Endothelial cell of umbilical vein (primary cell): ENCODE data around the gene MOB3A. TPM values are rescaled to one million over a fixed set of nuclear protein-coding genes. Genes with fewer than 3 reads are reported as not detected.
"Not testable (repeated sequence)": the region's sequence is repeated elsewhere in the genome, so short reads cannot be mapped to it uniquely, and the experiment has no call there.

Source experiments
- BruUV-seq: library from RNA; stranded (reverse); fragments of 400-500 nt; replicated peaks from 2 replicates; lab custom pipeline; 2021; lab: Mats Ljungman, UMichigan
- CTCF ChIA-PET: fragments of 300-600, 350-600 bp; sonication (Branson Sonifier 250); formaldehyde crosslinking; loops from one replicate; lab custom pipeline; 2021; ENCODE audit warnings: antibody characterized with exemption, inconsistent platforms; lab: Charles Lee
- POLR2A ChIA-PET: fragments of 300-600, 350-600 bp; sonication (Branson Sonifier 250); formaldehyde crosslinking; loops from one replicate; lab custom pipeline; 2021; ENCODE audit warnings: antibody characterized with exemption, inconsistent platforms; lab: Charles Lee
- DNase-seq: peaks from one replicate; pipeline ENCODE4 v3.0.0-alpha.2; 2011; ENCODE audit warnings: low read depth, low spot score
- FAIRE-seq: peaks from 2 replicates; lab custom pipeline; 2011; peaks lifted over from hg19 to GRCh38; lab: Jason Lieb, UNC
- H2AFZ ChIP-seq: 2 replicates; pipeline ENCODE4 v1.6.0; 2012; ENCODE audit warnings: low read depth, low read length, control low read depth, inconsistent platforms
- H3K27ac ChIP-seq: 2 replicates; pipeline ENCODE4 v1.5.1; 2011; ENCODE audit warnings: low read depth, mild to moderate bottlenecking, control low read depth, low read length, moderate library complexity; ENCODE audit not compliant: insufficient read depth
- H3K27me3 ChIP-seq, 2 experiments: 2 replicates each; pipeline versions ENCODE4 v1.6.0 to v1.6.1; 2011; ENCODE audit warnings: low read length in 2 of 2, mixed read lengths in 1 of 2; ENCODE audit not compliant: control insufficient read depth in 2 of 2, insufficient read depth in 2 of 2
- H3K36me3 ChIP-seq, 2 experiments: 2 replicates in 1 of 2; 3 replicates in 1 of 2; pipeline ENCODE4 v1.5.1; 2011; ENCODE audit warnings: low read length in 2 of 2, mild to moderate bottlenecking in 1 of 2, moderate library complexity in 1 of 2; ENCODE audit not compliant: control insufficient read depth in 2 of 2, insufficient read depth in 2 of 2; ENCODE audit errors: extremely low read depth in 1 of 2
- H3K4me1 ChIP-seq: 3 replicates; pipeline ENCODE4 v1.5.1; 2011; ENCODE audit warnings: mild to moderate bottlenecking, low read length; ENCODE audit not compliant: control insufficient read depth, insufficient read depth; ENCODE audit errors: extremely low read depth
- H3K4me2 ChIP-seq: 2 replicates; pipeline ENCODE4 v1.6.1; 2011; ENCODE audit warnings: low read length, control low read depth, mixed read lengths; ENCODE audit not compliant: insufficient read depth
- H3K4me3 ChIP-seq, 3 experiments: fragments of 200-600 bp in 1 of 3; sonication (generic), shearing (Covaris generic) in 1 of 3; replicated peaks in 1 of 3; 2 replicates each; pipeline ENCODE4 v1.5.1; 2011 to 2016; ENCODE audit warnings: control low read depth in 3 of 3, low read length in 3 of 3, mild to moderate bottlenecking in 2 of 3, inconsistent platforms in 1 of 3, low read depth in 1 of 3, moderate library complexity in 1 of 3; ENCODE audit not compliant: insufficient read depth in 1 of 3
- H3K79me2 ChIP-seq: 2 replicates; pipeline ENCODE4 v1.6.0; 2012; ENCODE audit warnings: low read length, inconsistent platforms; ENCODE audit not compliant: control insufficient read depth, insufficient read depth
- H3K9ac ChIP-seq: replicated peaks from 2 replicates; pipeline ENCODE3; 2011; ENCODE audit warnings: low read length, control low read depth; ENCODE audit not compliant: insufficient read depth; ENCODE audit errors: extremely low read depth
- H3K9me1 ChIP-seq: replicated peaks from 3 replicates; pipeline ENCODE4 v1.6.0; 2011; ENCODE audit warnings: mild to moderate bottlenecking, low read length; ENCODE audit not compliant: control insufficient read depth, insufficient read depth; ENCODE audit errors: extremely low read depth
- H3K9me3 ChIP-seq: replicated peaks from 2 replicates; pipeline ENCODE4 v1.5.1; 2012; ENCODE audit warnings: low read length, inconsistent platforms; ENCODE audit not compliant: control insufficient read depth, insufficient read depth
- H4K20me1 ChIP-seq: replicated peaks from 2 replicates; pipeline ENCODE3; 2011; ENCODE audit warnings: mild to moderate bottlenecking, low read length; ENCODE audit not compliant: control insufficient read depth, insufficient read depth; ENCODE audit errors: extremely low read depth
- EZH2 ChIP-seq: IDR thresholded peaks from 2 replicates; pipeline ENCODE4 v1.6.1; 2012; ENCODE audit warnings: borderline replicate concordance, low read depth, mild to moderate bottlenecking, moderate library complexity, low read length, inconsistent platforms; ENCODE audit not compliant: severe bottlenecking
- FOS ChIP-seq: IDR thresholded peaks from 2 replicates; pipeline ENCODE4 v1.6.1; 2011; ENCODE audit warnings: mild to moderate bottlenecking, low read length, moderate library complexity, borderline replicate concordance; ENCODE audit not compliant: insufficient read depth
- GATA2 ChIP-seq: IDR thresholded peaks from 2 replicates; pipeline ENCODE4 v1.7.0; 2011; ENCODE audit warnings: low read depth, mild to moderate bottlenecking, moderate library complexity, mixed read lengths, low read length; ENCODE audit not compliant: insufficient read length, insufficient read depth
- JUN ChIP-seq: IDR thresholded peaks from 2 replicates; pipeline ENCODE4 v1.6.1; 2011; ENCODE audit warnings: borderline replicate concordance, low read depth; ENCODE audit not compliant: insufficient read length, insufficient read depth
- MYC ChIP-seq: IDR thresholded peaks from one replicate; pipeline ENCODE4 v1.6.1; 2011; ENCODE audit warnings: mild to moderate bottlenecking, low read depth, low read length
- POLR2A ChIP-seq: IDR thresholded peaks from 2 replicates; pipeline ENCODE4 v1.6.1; 2012; ENCODE audit warnings: low read depth, mild to moderate bottlenecking, control low read depth, low read length
- POLR2AphosphoS5 ChIP-seq: IDR thresholded peaks from 2 replicates; pipeline ENCODE4 v1.6.1; 2012; ENCODE audit warnings: low read depth, mild to moderate bottlenecking, control low read depth, low read length, moderate library complexity; ENCODE audit not compliant: insufficient read depth
- dilution Hi-C: fragments of 300-500 bp; cut with MboI; formaldehyde crosslinking; loops from one replicate; pipeline ENCODE4 v1.15.0; 2019; ENCODE audit warnings: low sequenced_read_pairs; ENCODE audit not compliant: extremely low pct_ligation_motif_present
- intact Hi-C: fragments of 100-400 bp; cut with micrococcal nuclease; formaldehyde crosslinking; loops from one replicate; pipeline ENCODE4 v1.10.0; 2022
- polyA plus RNA-seq, 4 experiments: library from polyadenylated mRNA; depleted of rRNA in 3 of 4; stranded (reverse) in 3 of 4; unstranded in 1 of 4; fragments of >200 nt; gene quantifications; 2 replicates each; pipeline versions ENCODE4 v1.2.1 to v1.2.3, GENCODE V29; 2011 to 2012; ENCODE audit warnings: missing spikeins in 1 of 4
- total RNA-seq: library from RNA; stranded (reverse); gene quantifications from 2 replicates; pipeline ENCODE4 v1.2.3, GENCODE V29; 2021
- TF ChIP-seq, protein P1 (sequence below): IDR thresholded peaks from 2 replicates; pipeline ENCODE4 v1.6.1; 2011; ENCODE audit not compliant: insufficient read depth, insufficient read length
- TF ChIP-seq, protein P2 (sequence below), 2 donors: IDR thresholded peaks; 1 replicate in 1 of 2; 2 replicates in 1 of 2; pipeline ENCODE4 v1.5.1; 2011; ENCODE audit warnings: low read length in 2 of 2, mild to moderate bottlenecking in 2 of 2, moderate library complexity in 2 of 2, control low read depth in 1 of 2, inconsistent platforms in 1 of 2, low read depth in 1 of 2; ENCODE audit not compliant: insufficient read depth in 1 of 2; ENCODE audit errors: extremely low read depth in 1 of 2

Gene MOB3A
- total and polyA plus RNA-seq, 2 donors (not counting 3 experiments of a cell fraction or from before 2014, with no cell fraction given): 46.5 to 59.7 TPM

DNA sequence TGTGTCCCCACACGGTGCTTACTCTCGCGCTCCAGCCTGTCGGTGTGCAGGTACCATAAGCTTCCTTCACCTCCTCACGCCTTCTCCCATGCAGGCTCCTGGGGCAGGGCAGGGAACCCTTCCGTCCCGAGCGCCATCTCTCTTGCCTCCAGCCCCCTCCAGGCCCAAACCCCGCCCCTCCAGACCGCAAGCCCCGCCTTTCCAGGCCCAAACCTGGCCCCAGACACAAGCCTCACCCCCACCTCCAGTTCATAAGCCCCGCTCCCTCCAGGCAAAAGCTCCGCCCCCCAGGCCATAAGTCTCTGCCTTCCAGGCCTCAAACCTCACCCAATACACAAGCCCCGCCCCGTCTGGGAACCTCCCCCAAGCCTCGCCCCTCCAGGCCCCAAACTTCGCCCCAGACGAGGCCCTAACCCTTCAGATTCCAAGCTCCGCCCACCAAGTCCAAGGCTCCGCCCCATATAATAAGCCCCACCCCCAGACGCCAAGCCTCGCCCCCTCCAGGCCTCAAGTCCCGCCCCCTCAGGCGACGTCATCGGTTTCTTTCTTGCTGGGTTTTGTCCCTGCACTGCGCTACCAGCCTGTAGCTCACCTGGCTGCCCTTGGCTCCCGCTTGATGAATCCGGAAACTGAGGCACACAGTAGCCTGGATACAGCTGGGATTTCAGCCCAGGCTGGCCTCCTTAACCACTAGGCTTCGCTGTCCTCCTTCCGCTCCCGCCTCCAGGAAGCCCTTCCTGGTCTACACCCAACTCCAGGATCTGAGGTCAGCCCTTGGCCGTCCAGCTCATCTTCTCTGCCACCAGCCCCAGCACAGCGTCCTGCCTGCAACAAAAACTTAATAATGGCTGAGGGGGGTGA, 61.2 kb downstream of the MOB3A start:
- peak; percentile 82 for FAIRE-seq
- intact Hi-C loops: no loop called here
- H2AFZ ChIP-seq: peak overlapping the region; percentile 29
- dilution Hi-C loops: no loop called here
- H3K79me2 ChIP-seq: no peaks in the 10 kb centered on the region
- no peak for TF ChIP-seq MYC
- TF ChIP-seq EZH2: no peak
- TF ChIP-seq, protein P1, sequence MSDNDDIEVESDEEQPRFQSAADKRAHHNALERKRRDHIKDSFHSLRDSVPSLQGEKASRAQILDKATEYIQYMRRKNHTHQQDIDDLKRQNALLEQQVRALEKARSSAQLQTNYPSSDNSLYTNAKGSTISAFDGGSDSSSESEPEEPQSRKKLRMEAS: no peak
- no peak for TF ChIP-seq GATA2
- TF ChIP-seq POLR2A: no peak
- TF ChIP-seq, protein P2, sequence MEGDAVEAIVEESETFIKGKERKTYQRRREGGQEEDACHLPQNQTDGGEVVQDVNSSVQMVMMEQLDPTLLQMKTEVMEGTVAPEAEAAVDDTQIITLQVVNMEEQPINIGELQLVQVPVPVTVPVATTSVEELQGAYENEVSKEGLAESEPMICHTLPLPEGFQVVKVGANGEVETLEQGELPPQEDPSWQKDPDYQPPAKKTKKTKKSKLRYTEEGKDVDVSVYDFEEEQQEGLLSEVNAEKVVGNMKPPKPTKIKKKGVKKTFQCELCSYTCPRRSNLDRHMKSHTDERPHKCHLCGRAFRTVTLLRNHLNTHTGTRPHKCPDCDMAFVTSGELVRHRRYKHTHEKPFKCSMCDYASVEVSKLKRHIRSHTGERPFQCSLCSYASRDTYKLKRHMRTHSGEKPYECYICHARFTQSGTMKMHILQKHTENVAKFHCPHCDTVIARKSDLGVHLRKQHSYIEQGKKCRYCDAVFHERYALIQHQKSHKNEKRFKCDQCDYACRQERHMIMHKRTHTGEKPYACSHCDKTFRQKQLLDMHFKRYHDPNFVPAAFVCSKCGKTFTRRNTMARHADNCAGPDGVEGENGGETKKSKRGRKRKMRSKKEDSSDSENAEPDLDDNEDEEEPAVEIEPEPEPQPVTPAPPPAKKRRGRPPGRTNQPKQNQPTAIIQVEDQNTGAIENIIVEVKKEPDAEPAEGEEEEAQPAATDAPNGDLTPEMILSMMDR (IDR thresholded peaks at IDR 0.05; ENCODE audit: extremely low read depth in 1 of 2, insufficient read depth in 1 of 2, low read depth in 1 of 2, low read length in 2 of 2): no peak
- TF ChIP-seq FOS: no peak
- no peak for TF ChIP-seq POLR2AphosphoS5
- TF ChIP-seq JUN: no peak
- DNase-seq: no peak
- H3K9ac ChIP-seq: no peak overlapping the region
- no TSS peak for BruUV-seq
- ChIA-PET POLR2A (no interaction called here), CTCF (interaction anchor here (0.5 to 0.9 kb wide), 2 partner anchors 12 to 15 kb away, joined by 3 read pairs; no protein-coding TSS in a partner anchor)
- peaks cover 0 to 15% of the 10 kb centered on the region in 2 experiments for H3K36me3 ChIP-seq
- H3K4me1 ChIP-seq: peaks cover 14% of the 10 kb centered on the region
- no peak overlapping the region for H3K4me2 ChIP-seq
- H3K9me3 ChIP-seq: no peaks in the 10 kb centered on the region
- no peak overlapping the region for H3K4me3 ChIP-seq
- H3K27me3 ChIP-seq: no peaks in the 10 kb centered on the region
- no peaks in the 10 kb centered on the region for H3K9me1 ChIP-seq
- no peak overlapping the region for H3K27ac ChIP-seq
- no peaks in the 10 kb centered on the region for H4K20me1 ChIP-seq

DNA sequence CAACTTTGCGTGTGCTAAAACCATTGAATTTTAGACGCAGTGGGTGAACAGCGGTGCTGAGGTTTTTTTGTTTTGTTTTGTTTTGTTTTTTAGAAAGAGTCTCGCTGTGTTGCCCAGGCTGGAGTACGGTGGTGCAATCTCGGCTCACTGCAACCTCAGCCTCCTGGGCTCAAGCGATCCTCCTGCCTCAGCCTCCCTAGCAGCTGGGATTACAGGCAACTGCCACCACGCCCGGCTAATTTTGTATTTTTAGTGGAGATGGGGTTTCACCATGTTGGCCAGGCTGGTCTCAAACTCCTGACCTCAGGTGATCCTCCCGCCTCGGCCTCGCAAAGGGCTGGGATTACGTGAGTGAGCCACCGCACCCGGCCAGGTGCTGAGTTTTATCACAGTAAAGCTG, 61.9 kb downstream of the MOB3A start:
- POLR2A ChIA-PET, BruUV-seq: not testable (repeated sequence)
- CTCF ChIA-PET: interaction anchor here (0.9 kb wide), 1 partner anchor 12 kb away, joined by 3 read pairs; no protein-coding TSS in a partner anchor

More for the DNA sequence above, 61.9 kb downstream of the MOB3A start:
- H3K27ac ChIP-seq, H3K4me2 ChIP-seq, H3K4me3 ChIP-seq, H3K9ac ChIP-seq, dilution Hi-C loops, H3K27me3 ChIP-seq, H3K9me3 ChIP-seq, H3K79me2 ChIP-seq, H2AFZ ChIP-seq, H3K9me1 ChIP-seq, H4K20me1 ChIP-seq, FAIRE-seq, DNase-seq, intact Hi-C loops: not testable (repeated sequence)
- H3K4me1 ChIP-seq: peaks cover 14% of the 10 kb centered on the region
- H3K36me3 ChIP-seq: peaks cover 0 to 11% of the 10 kb centered on the region in 2 experiments
